HEK293 (cell line): ENCODE data around the gene SESN1.

ENCODE experiments used
- KLF10 ChIP-seq: fragments of 450-650 bp; IDR thresholded peaks from 2 replicates; pipeline ENCODE4 v1.5.1; 2018; ENCODE audit warnings: missing biosample characterization, mild to moderate bottlenecking, missing genetic modification characterization
- MYNN ChIP-seq: fragments of 450-650 bp; formaldehyde crosslinking; IDR thresholded peaks from 2 replicates; pipeline ENCODE4 v1.5.1; 2016; ENCODE audit warnings: missing biosample characterization, missing genetic modification characterization, borderline replicate concordance
- SETDB1 ChIP-seq: IDR thresholded peaks from one replicate; pipeline ENCODE4 v1.6.1; 2017; ENCODE audit warnings: mild to moderate bottlenecking, low read length, moderate library complexity, mixed read lengths; ENCODE audit not compliant: insufficient read length
- YY1 ChIP-seq: fragments of 450-650 bp; formaldehyde crosslinking; IDR thresholded peaks from 2 replicates; pipeline ENCODE4 v1.5.1; 2018; ENCODE audit warnings: missing biosample characterization, missing genetic modification characterization
- ZBTB20 ChIP-seq: fragments of 450-650 bp; formaldehyde crosslinking; IDR thresholded peaks from 2 replicates; pipeline ENCODE4 v1.5.1; 2016; ENCODE audit warnings: missing biosample characterization, missing genetic modification characterization
- ZBTB7A ChIP-seq: fragments of 450-650 bp; formaldehyde crosslinking; IDR thresholded peaks from 2 replicates; pipeline ENCODE4 v1.5.1; 2016; ENCODE audit warnings: low read depth, missing biosample characterization, missing genetic modification characterization
- ZNF138 ChIP-seq: fragments of 450-650 bp; formaldehyde crosslinking; IDR thresholded peaks from 2 replicates; pipeline ENCODE4 v1.5.1; 2016; ENCODE audit warnings: missing biosample characterization, missing genetic modification characterization, borderline replicate concordance
- ZNF184 ChIP-seq: fragments of 450-650 bp; IDR thresholded peaks from 2 replicates; pipeline ENCODE4 v1.5.1; 2018; ENCODE audit warnings: missing biosample characterization, mild to moderate bottlenecking, missing genetic modification characterization
- ZNF311 ChIP-seq: fragments of 450-650 bp; formaldehyde crosslinking; IDR thresholded peaks from 2 replicates; pipeline ENCODE4 v1.5.1; 2017; ENCODE audit warnings: missing biosample characterization, missing genetic modification characterization, borderline replicate concordance
- ZNF654 ChIP-seq: fragments of 450-650 bp; formaldehyde crosslinking; IDR thresholded peaks from 2 replicates; pipeline ENCODE4 v1.5.1; 2016; ENCODE audit warnings: low read depth, missing biosample characterization, missing genetic modification characterization
- TF ChIP-seq, protein P1 (sequence below): fragments of 450-650 bp; formaldehyde crosslinking; IDR thresholded peaks from 2 replicates; pipeline ENCODE4 v1.5.1; 2016; ENCODE audit warnings: missing biosample characterization, missing genetic modification characterization
- TF ChIP-seq, protein P2 (sequence below): fragments of 450-650 bp; formaldehyde crosslinking; IDR thresholded peaks from 2 replicates; pipeline ENCODE4 v1.5.1; 2016; ENCODE audit warnings: missing biosample characterization, missing genetic modification characterization
- TF ChIP-seq, protein P3 (sequence below): fragments of 450-650 bp; formaldehyde crosslinking; IDR thresholded peaks from 2 replicates; pipeline ENCODE4 v1.5.1; 2016; ENCODE audit warnings: missing biosample characterization, missing genetic modification characterization

GRCh38 chr6:109028439-109028838 is 66.2 kb downstream of the SESN1 start:
- TF ChIP-seq, protein P1, sequence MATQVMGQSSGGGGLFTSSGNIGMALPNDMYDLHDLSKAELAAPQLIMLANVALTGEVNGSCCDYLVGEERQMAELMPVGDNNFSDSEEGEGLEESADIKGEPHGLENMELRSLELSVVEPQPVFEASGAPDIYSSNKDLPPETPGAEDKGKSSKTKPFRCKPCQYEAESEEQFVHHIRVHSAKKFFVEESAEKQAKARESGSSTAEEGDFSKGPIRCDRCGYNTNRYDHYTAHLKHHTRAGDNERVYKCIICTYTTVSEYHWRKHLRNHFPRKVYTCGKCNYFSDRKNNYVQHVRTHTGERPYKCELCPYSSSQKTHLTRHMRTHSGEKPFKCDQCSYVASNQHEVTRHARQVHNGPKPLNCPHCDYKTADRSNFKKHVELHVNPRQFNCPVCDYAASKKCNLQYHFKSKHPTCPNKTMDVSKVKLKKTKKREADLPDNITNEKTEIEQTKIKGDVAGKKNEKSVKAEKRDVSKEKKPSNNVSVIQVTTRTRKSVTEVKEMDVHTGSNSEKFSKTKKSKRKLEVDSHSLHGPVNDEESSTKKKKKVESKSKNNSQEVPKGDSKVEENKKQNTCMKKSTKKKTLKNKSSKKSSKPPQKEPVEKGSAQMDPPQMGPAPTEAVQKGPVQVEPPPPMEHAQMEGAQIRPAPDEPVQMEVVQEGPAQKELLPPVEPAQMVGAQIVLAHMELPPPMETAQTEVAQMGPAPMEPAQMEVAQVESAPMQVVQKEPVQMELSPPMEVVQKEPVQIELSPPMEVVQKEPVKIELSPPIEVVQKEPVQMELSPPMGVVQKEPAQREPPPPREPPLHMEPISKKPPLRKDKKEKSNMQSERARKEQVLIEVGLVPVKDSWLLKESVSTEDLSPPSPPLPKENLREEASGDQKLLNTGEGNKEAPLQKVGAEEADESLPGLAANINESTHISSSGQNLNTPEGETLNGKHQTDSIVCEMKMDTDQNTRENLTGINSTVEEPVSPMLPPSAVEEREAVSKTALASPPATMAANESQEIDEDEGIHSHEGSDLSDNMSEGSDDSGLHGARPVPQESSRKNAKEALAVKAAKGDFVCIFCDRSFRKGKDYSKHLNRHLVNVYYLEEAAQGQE (tag by site-specific recombination): no peak
- TF ChIP-seq KLF10 (tag by site-specific recombination): no peak
- no peak for TF ChIP-seq MYNN
- TF ChIP-seq ZNF311 (tag by site-specific recombination): no peak
- TF ChIP-seq ZNF138: no peak
- no peak for TF ChIP-seq ZNF654 (tag by site-specific recombination)
- TF ChIP-seq, protein P2, sequence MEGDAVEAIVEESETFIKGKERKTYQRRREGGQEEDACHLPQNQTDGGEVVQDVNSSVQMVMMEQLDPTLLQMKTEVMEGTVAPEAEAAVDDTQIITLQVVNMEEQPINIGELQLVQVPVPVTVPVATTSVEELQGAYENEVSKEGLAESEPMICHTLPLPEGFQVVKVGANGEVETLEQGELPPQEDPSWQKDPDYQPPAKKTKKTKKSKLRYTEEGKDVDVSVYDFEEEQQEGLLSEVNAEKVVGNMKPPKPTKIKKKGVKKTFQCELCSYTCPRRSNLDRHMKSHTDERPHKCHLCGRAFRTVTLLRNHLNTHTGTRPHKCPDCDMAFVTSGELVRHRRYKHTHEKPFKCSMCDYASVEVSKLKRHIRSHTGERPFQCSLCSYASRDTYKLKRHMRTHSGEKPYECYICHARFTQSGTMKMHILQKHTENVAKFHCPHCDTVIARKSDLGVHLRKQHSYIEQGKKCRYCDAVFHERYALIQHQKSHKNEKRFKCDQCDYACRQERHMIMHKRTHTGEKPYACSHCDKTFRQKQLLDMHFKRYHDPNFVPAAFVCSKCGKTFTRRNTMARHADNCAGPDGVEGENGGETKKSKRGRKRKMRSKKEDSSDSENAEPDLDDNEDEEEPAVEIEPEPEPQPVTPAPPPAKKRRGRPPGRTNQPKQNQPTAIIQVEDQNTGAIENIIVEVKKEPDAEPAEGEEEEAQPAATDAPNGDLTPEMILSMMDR (tag by site-specific recombination): no peak
- TF ChIP-seq ZNF184 (tag by site-specific recombination): no peak
- TF ChIP-seq ZBTB20 (tag by site-specific recombination): no peak
- TF ChIP-seq ZBTB7A (tag by site-specific recombination): no peak
- TF ChIP-seq YY1 (tag by site-specific recombination): no peak
- TF ChIP-seq SETDB1: no peak
- TF ChIP-seq, protein P3, sequence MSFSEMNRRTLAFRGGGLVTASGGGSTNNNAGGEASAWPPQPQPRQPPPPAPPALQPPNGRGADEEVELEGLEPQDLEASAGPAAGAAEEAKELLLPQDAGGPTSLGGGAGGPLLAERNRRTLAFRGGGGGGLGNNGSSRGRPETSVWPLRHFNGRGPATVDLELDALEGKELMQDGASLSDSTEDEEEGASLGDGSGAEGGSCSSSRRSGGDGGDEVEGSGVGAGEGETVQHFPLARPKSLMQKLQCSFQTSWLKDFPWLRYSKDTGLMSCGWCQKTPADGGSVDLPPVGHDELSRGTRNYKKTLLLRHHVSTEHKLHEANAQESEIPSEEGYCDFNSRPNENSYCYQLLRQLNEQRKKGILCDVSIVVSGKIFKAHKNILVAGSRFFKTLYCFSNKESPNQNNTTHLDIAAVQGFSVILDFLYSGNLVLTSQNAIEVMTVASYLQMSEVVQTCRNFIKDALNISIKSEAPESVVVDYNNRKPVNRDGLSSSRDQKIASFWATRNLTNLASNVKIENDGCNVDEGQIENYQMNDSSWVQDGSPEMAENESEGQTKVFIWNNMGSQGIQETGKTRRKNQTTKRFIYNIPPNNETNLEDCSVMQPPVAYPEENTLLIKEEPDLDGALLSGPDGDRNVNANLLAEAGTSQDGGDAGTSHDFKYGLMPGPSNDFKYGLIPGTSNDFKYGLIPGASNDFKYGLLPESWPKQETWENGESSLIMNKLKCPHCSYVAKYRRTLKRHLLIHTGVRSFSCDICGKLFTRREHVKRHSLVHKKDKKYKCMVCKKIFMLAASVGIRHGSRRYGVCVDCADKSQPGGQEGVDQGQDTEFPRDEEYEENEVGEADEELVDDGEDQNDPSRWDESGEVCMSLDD: no peak
